IMR-90 (cell line): ENCODE results near the gene DNAH3. TPM values are rescaled to one million over a fixed set of nuclear protein-coding genes. Genes with fewer than 3 reads are reported as not detected.
"Not testable (repeated sequence)": the region's sequence is repeated elsewhere in the genome, so short reads cannot be mapped to it uniquely, and the experiment has no call there.

Experiments used
- ATAC-seq: fragments of 200-7000 bp; cut with Tn5 transposase; 2 replicates; pipeline ENCODE4 v1.9.1; 2020; ENCODE audit warnings: low read depth, mild to moderate bottlenecking, moderate library complexity
- BruUV-seq: library from RNA; stranded (reverse); fragments of 400-500 nt; replicated peaks from 2 replicates; lab custom pipeline; 2021; lab: Mats Ljungman, UMichigan
- CTCF ChIA-PET: fragments of 300-600 bp; formaldehyde crosslinking; extraction: SDS; loops from one replicate; lab custom pipeline; 2021; ENCODE audit warnings: antibody characterized with exemption; lab: Yijun Ruan, JAX
- POLR2A ChIA-PET: fragments of 300-600 bp; sonication (Branson Sonifier 250); formaldehyde crosslinking; loops from one replicate; lab custom pipeline; 2022; ENCODE audit warnings: antibody characterized with exemption; ENCODE audit not compliant: unreplicated experiment; lab: Charles Lee
- DNase-seq: peaks from one replicate; pipeline ENCODE4 v3.0.0; 2013
- H2AFZ ChIP-seq: replicated peaks from 2 replicates; pipeline ENCODE3; 2013; ENCODE audit warnings: low read length, mild to moderate bottlenecking; ENCODE audit not compliant: poor library complexity
- H2AK5ac ChIP-seq: 2 replicates; pipeline ENCODE4 v1.6.1; 2013; ENCODE audit warnings: low read depth, low read length, inconsistent platforms
- H2AK9ac ChIP-seq: replicated peaks from 2 replicates; pipeline ENCODE3; 2013; ENCODE audit warnings: mild to moderate bottlenecking, low read depth, low read length, moderate library complexity; ENCODE audit not compliant: poor library complexity
- H2BK120ac ChIP-seq: 2 replicates; pipeline ENCODE4 v1.6.1; 2013; ENCODE audit warnings: low read depth, low read length, inconsistent platforms
- H2BK15ac ChIP-seq: 3 replicates; pipeline ENCODE4 v1.6.1; 2013; ENCODE audit warnings: low read depth, low read length, inconsistent platforms
- H2BK20ac ChIP-seq: 2 replicates; pipeline ENCODE4 v1.6.1; 2013; ENCODE audit warnings: low read depth, mild to moderate bottlenecking, inconsistent platforms, low read length, moderate library complexity
- H2BK5ac ChIP-seq: 2 replicates; pipeline ENCODE4 v1.6.1; 2013; ENCODE audit warnings: mild to moderate bottlenecking, low read depth, low read length, inconsistent platforms; ENCODE audit not compliant: poor library complexity, severe bottlenecking
- H3K14ac ChIP-seq: replicated peaks from 2 replicates; pipeline ENCODE4 v1.6.1; 2013; ENCODE audit warnings: low read depth, low read length, inconsistent platforms
- H3K18ac ChIP-seq: 2 replicates; pipeline ENCODE4 v1.6.1; 2013; ENCODE audit warnings: low read depth, low read length, control low read depth
- H3K23ac ChIP-seq: 2 replicates; pipeline ENCODE4 v1.6.1; 2013; ENCODE audit warnings: low read depth, low read length, inconsistent platforms
- H3K27ac ChIP-seq: 2 replicates; pipeline ENCODE4 v1.5.1; 2013; ENCODE audit warnings: mild to moderate bottlenecking, control low read depth, low read length; ENCODE audit not compliant: insufficient read depth
- H3K27me3 ChIP-seq: 2 replicates; pipeline ENCODE4 v1.6.1; 2013; ENCODE audit warnings: low read length; ENCODE audit not compliant: control insufficient read depth, insufficient read depth
- H3K36me3 ChIP-seq: 2 replicates; pipeline ENCODE4 v1.6.1; 2013; ENCODE audit warnings: low read length, mixed read lengths; ENCODE audit not compliant: control insufficient read depth, insufficient read depth
- H3K4ac ChIP-seq: 2 replicates; pipeline ENCODE4 v1.6.1; 2013; ENCODE audit warnings: low read depth, low read length, inconsistent platforms
- H3K4me1 ChIP-seq: 2 replicates; pipeline ENCODE4 v1.6.1; 2013; ENCODE audit warnings: low read length, mixed read lengths; ENCODE audit not compliant: control insufficient read depth, insufficient read depth
- H3K4me2 ChIP-seq: 2 replicates; pipeline ENCODE4 v1.6.1; 2013; ENCODE audit warnings: low read depth, mild to moderate bottlenecking, control low read depth, low read length, moderate library complexity
- H3K4me3 ChIP-seq: 2 replicates; pipeline ENCODE4 v1.5.1; 2013; ENCODE audit warnings: low read depth, mild to moderate bottlenecking, control low read depth, low read length, moderate library complexity; ENCODE audit not compliant: insufficient read depth
- H3K56ac ChIP-seq: 2 replicates; pipeline ENCODE4 v1.6.1; 2013; ENCODE audit warnings: low read length, inconsistent platforms; ENCODE audit not compliant: insufficient read depth; ENCODE audit errors: extremely low read depth
- H3K79me1 ChIP-seq, 2 experiments: 2 replicates each; pipeline ENCODE4 v1.6.1; 2013; ENCODE audit warnings: low read length in 2 of 2, inconsistent platforms in 1 of 2, low read depth in 1 of 2
- H3K9ac ChIP-seq: 2 replicates; pipeline ENCODE4 v1.6.1; 2013; ENCODE audit warnings: low read depth, low read length, control low read depth
- H3K9me1 ChIP-seq: 2 replicates; pipeline ENCODE4 v1.6.1; 2013; ENCODE audit warnings: low read length, inconsistent platforms; ENCODE audit not compliant: insufficient read depth
- H3K9me3 ChIP-seq: 2 replicates; pipeline ENCODE4 v1.6.1; 2013; ENCODE audit warnings: low read length; ENCODE audit not compliant: control insufficient read depth, insufficient read depth
- H4K20me1 ChIP-seq: 2 replicates; pipeline ENCODE4 v1.6.1; 2013; ENCODE audit warnings: low read length, inconsistent platforms; ENCODE audit not compliant: insufficient read depth
- H4K5ac ChIP-seq: 2 replicates; pipeline ENCODE4 v1.6.1; 2013; ENCODE audit warnings: mild to moderate bottlenecking, low read depth, low read length, control low read depth
- H4K8ac ChIP-seq, 2 experiments: 2 replicates each; pipeline ENCODE4 v1.6.1; 2013; ENCODE audit warnings: low read depth in 2 of 2, low read length in 2 of 2, control low read depth in 1 of 2, inconsistent platforms in 1 of 2
- H4K91ac ChIP-seq: 2 replicates; pipeline ENCODE4 v1.6.1; 2013; ENCODE audit warnings: low read depth, low read length, inconsistent platforms; ENCODE audit not compliant: insufficient read depth
- WGBS, 2 experiments: methylation state at CpG; one replicate each; pipeline versions ENCODE4 v1.1.5 to v1.1.7; 2013; ENCODE audit warnings: missing lambda C conversion rate in 2 of 2; ENCODE audit not compliant: insufficient read length in 1 of 2; ENCODE audit errors: extremely low coverage in 2 of 2; 5-methylcytosine and 5-hydroxymethylcytosine counted together
- dilution Hi-C: fragments of 300-500 bp; cut with HindIII; formaldehyde crosslinking; loops from one replicate; pipeline ENCODE4 v1.14.3; 2018; ENCODE audit warnings: low sequenced_read_pairs; ENCODE audit not compliant: unreplicated experiment
- in situ Hi-C: fragments of 300-500 bp; cut with MboI; formaldehyde crosslinking; loops from 3 replicates; pipeline ENCODE4 v1.14.3; 2019; ENCODE audit warnings: low sequenced_read_pairs, inconsistent platforms, mixed read lengths
- intact Hi-C: fragments of 100-400 bp; cut with micrococcal nuclease; formaldehyde crosslinking; loops from 2 replicates; pipeline ENCODE4 v1.10.0; 2022
- polyA plus RNA-seq, 3 experiments: library from polyadenylated mRNA; depleted of rRNA; stranded (reverse); fragments of >200 nt; gene quantifications; 2 replicates each; pipeline ENCODE4 v1.2.3, GENCODE V29; 2012; ENCODE audit warnings: low replicate concordance in 1 of 3
- total RNA-seq: library from RNA; depleted of rRNA; stranded (reverse); fragments of >200 nt; gene quantifications from 2 replicates; pipeline ENCODE4 v1.2.3, GENCODE V29; 2012

The DNAH3 gene
- total and polyA plus RNA-seq, 2 of the 4 experiments (the other 2 are of a cell fraction), result not detected

DNA sequence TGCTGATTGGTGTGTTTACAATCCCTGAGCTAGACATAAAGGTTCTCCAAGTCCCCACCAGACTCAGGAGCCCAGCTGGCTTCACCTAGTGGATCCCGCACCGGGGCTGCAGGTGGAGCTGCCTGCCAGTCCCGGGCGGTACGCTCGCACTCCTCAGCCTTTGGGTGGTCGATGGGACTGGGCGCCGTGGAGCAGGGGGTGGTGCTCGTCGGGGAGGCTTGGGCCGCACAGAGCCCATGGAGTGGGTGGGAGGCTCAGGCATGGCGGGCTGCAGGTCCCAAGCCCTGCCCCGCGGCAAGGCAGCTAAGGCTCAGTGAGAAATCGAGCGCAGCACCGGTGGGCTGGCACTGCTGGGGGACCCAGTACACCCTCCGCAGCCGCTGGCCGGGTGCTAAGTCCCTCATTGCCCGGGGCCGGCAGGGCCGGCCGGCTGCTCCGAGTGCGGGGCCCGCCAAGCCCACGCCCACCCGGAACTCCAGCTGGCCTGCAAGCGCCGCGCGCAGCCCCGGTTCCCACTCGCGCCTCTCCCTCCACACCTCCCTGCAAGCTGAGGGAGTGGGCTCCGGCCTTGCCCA is 161.1 kb downstream of the DNAH3 start:
- H4K8ac ChIP-seq, H3K4me3 ChIP-seq, POLR2A ChIA-PET, dilution Hi-C loops, H3K4ac ChIP-seq, H3K79me1 ChIP-seq, BruUV-seq, H3K14ac ChIP-seq, H3K4me2 ChIP-seq, H2BK20ac ChIP-seq, H2BK5ac ChIP-seq, H3K9ac ChIP-seq, H3K27me3 ChIP-seq, DNase-seq, H4K5ac ChIP-seq, H3K36me3 ChIP-seq, H2BK120ac ChIP-seq, in situ Hi-C loops, H3K23ac ChIP-seq, H3K4me1 ChIP-seq, CTCF ChIA-PET, H2AK9ac ChIP-seq, ATAC-seq, H2AFZ ChIP-seq, H4K91ac ChIP-seq, H3K9me3 ChIP-seq, H2BK15ac ChIP-seq, intact Hi-C loops, H4K20me1 ChIP-seq, H3K56ac ChIP-seq, H3K9me1 ChIP-seq, H3K27ac ChIP-seq, H3K18ac ChIP-seq, H2AK5ac ChIP-seq: not testable (repeated sequence)
- WGBS, 2 experiments, result 90% methylated on average over 7 of the region's 38 CpGs; no CpG with 5 or more reads in 1 of the 2 experiments
